OCI-LY1 (cell line): ENCODE measurements around the gene SMOC2.

Experiments
- H2AFZ ChIP-seq: fragments of 200-600 bp; sonication (generic), shearing (Covaris generic); 2 replicates; pipeline ENCODE4 v1.6.0; 2014; ENCODE audit warnings: antibody characterized with exemption, mild to moderate bottlenecking, low read length
- H3F3A ChIP-seq: fragments of 200-600 bp; sonication (generic), shearing (Covaris generic); 2 replicates; pipeline ENCODE4 v1.6.0; 2014; ENCODE audit warnings: mild to moderate bottlenecking, antibody characterized with exemption, low read length, moderate library complexity; ENCODE audit not compliant: insufficient read depth
- H3K27ac ChIP-seq: fragments of 200-600 bp; sonication (generic); 2 replicates; pipeline ENCODE4 v1.5.1; 2014; ENCODE audit warnings: low read length, mixed run types, mild to moderate bottlenecking, low read depth; ENCODE audit not compliant: poor library complexity, severe bottlenecking
- H3K27me3 ChIP-seq: fragments of 200-600 bp; sonication (generic); 2 replicates; pipeline ENCODE4 v1.6.0; 2014; ENCODE audit warnings: antibody characterized with exemption, mild to moderate bottlenecking, low read length, moderate library complexity; ENCODE audit not compliant: insufficient read depth
- H3K36me3 ChIP-seq: fragments of 200-600 bp; sonication (generic); 2 replicates; pipeline ENCODE4 v1.6.1; 2014; ENCODE audit warnings: mild to moderate bottlenecking, antibody characterized with exemption, low read length, moderate library complexity, mixed read lengths; ENCODE audit not compliant: insufficient read depth
- H3K4me1 ChIP-seq: fragments of 200-600 bp; sonication (generic); 2 replicates; pipeline ENCODE4 v1.5.1; 2014; ENCODE audit warnings: mild to moderate bottlenecking, low read length, moderate library complexity; ENCODE audit not compliant: insufficient read depth, severe bottlenecking
- H3K4me2 ChIP-seq: fragments of 200-600 bp; sonication (generic), shearing (Covaris generic); 2 replicates; pipeline ENCODE4 v1.6.1; 2014; ENCODE audit warnings: low read length
- H3K4me3 ChIP-seq: fragments of 200-600 bp; sonication (generic); 2 replicates; pipeline ENCODE4 v1.5.1; 2014; ENCODE audit warnings: low read length, low read depth, mild to moderate bottlenecking, mixed read lengths; ENCODE audit not compliant: poor library complexity, severe bottlenecking
- H3K79me2 ChIP-seq: fragments of 200-600 bp; shearing (Covaris generic); 2 replicates; pipeline ENCODE4 v1.6.1; 2016; ENCODE audit warnings: mixed run types, low read length, mixed read lengths; ENCODE audit not compliant: insufficient read depth
- H3K9ac ChIP-seq: fragments of 200-600 bp; sonication (generic), shearing (Covaris generic); 2 replicates; pipeline ENCODE4 v1.6.1; 2014; ENCODE audit warnings: mild to moderate bottlenecking, low read length, mixed read lengths
- H3K9me2 ChIP-seq: fragments of 200-600 bp; sonication (generic), shearing (Covaris generic); 2 replicates; pipeline ENCODE4 v1.6.1; 2014; ENCODE audit warnings: low read depth, mild to moderate bottlenecking, low read length, mixed read lengths
- H3K9me3 ChIP-seq: fragments of 200-600 bp; shearing (Covaris generic); 2 replicates; pipeline ENCODE4 v1.6.1; 2014; ENCODE audit warnings: low read length, mixed read lengths
- H4K20me1 ChIP-seq: fragments of 200-600 bp; sonication (generic), shearing (Covaris generic); 2 replicates; pipeline ENCODE4 v1.6.0; 2016; ENCODE audit warnings: mild to moderate bottlenecking, low read length; ENCODE audit not compliant: insufficient read depth
- CTCF ChIP-seq: fragments of 200-600 bp; sonication (generic), shearing (Covaris generic); IDR thresholded peaks from 2 replicates; pipeline ENCODE4 v1.5.1; 2017; ENCODE audit warnings: mild to moderate bottlenecking, antibody characterized with exemption, low read length, moderate library complexity, mixed read lengths
- EZH2 ChIP-seq: fragments of 200-600 bp; sonication (generic), shearing (Covaris generic); IDR thresholded peaks from 2 replicates; pipeline ENCODE4 v1.8.0; 2017; ENCODE audit warnings: borderline replicate concordance, mixed run types, mild to moderate bottlenecking, antibody characterized with exemption, low read length, moderate library complexity, mixed read lengths

SMOC2 gene

GRCh38 chr6:168407842-168408241 is 33.1 kb upstream of the SMOC2 start:
- Histone ChIP-seq H3K27ac (no peak overlapping the region), H3K9me2 (no peaks in the 10 kb centered on the region), H3K4me2 (no peak overlapping the region), H4K20me1 (no peaks in the 10 kb centered on the region), H3F3A (no peaks in the 10 kb centered on the region), H3K4me1 (no peaks in the 10 kb centered on the region), H3K27me3 (no peaks in the 10 kb centered on the region), H3K9me3 (no peaks in the 10 kb centered on the region), H3K9ac (no peak overlapping the region), H3K36me3 (no peaks in the 10 kb centered on the region), H3K4me3 (no peak overlapping the region), H2AFZ (no peak overlapping the region), H3K79me2 (no peaks in the 10 kb centered on the region)
- TF ChIP-seq EZH2 (no peak), CTCF (no peak)

DNA sequence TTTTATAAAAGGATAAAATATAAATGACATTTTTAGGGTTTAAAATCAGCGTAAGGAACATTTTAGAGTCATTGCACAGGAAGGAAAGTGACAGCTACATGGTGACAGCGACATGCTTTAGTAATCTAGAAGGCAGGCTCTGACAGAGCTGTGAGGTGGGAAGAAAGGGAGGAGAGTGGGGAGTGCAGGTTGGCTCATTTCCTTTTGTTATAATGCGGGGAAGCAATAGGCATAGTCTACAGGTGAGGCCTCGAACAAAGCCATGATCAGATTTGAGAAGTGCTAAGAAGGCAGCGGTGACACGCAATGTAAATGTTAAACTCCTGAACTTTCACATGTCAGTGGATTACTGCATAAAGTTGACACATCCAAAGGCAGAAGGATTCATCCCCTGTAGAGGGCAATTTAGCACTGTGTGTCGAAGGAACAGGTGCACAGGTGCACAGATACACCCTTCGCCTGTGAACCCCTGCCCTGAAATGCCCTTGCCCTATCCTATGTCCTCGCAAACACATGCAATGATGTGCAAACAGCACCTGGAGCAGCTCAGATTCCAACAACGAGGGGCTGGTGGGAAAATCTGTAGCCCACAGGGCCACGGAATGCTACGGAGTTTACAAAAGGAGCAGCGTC is 32.4 kb upstream of the SMOC2 start:
- Histone ChIP-seq H3K4me2 (no peak overlapping the region), H3F3A (no peaks in the 10 kb centered on the region), H3K4me3 (no peak overlapping the region), H4K20me1 (no peaks in the 10 kb centered on the region), H3K4me1 (no peaks in the 10 kb centered on the region), H3K79me2 (no peaks in the 10 kb centered on the region), H3K9me3 (no peaks in the 10 kb centered on the region), H3K9me2 (no peaks in the 10 kb centered on the region), H3K36me3 (no peaks in the 10 kb centered on the region), H3K27ac (no peak overlapping the region), H3K27me3 (no peaks in the 10 kb centered on the region), H3K9ac (no peak overlapping the region), H2AFZ (no peak overlapping the region)
- TF ChIP-seq EZH2 (no peak), CTCF (no peak)

DNA sequence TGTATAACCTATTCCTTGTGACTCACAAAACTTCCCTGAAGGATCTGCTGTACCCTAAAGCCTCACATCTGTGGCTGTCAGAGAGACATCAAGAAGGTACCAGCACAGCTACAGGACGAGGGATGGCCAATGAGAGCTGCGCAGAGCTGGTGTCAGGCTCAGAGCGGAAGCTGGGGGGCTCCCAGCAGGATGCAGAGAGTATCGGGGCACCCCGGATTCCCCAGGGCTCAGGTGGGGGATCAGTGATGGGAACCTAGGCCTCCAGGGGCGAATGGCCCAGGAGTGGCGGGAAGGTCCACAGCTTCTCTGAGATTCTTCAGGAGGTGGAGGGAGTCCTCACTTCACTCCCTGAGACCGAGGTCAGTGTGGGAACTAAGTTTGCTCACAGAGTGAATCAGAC is 30.9 kb upstream of the SMOC2 start:
- H3K27me3 ChIP-seq: peaks cover under 1% of the 10 kb centered on the region; the same call in 1 of the 2 replicates

More for the DNA sequence above, 30.9 kb upstream of the SMOC2 start:
- Histone ChIP-seq H3K9me3 (no peaks in the 10 kb centered on the region), H4K20me1 (no peaks in the 10 kb centered on the region), H3K27ac (no peak overlapping the region), H3K9me2 (no peaks in the 10 kb centered on the region), H3K4me2 (no peak overlapping the region), H3F3A (no peaks in the 10 kb centered on the region), H3K4me3 (no peak overlapping the region), H3K36me3 (no peaks in the 10 kb centered on the region), H2AFZ (no peak overlapping the region), H3K9ac (no peak overlapping the region), H3K4me1 (no peaks in the 10 kb centered on the region), H3K79me2 (no peaks in the 10 kb centered on the region)
- TF ChIP-seq EZH2 (no peak), CTCF (no peak)
